Peyer's patch (tissue), 4 donors: Measurements from ENCODE around the gene ADK.

Experiments used
- CTCF ChIP-seq, 6 experiments: fragments of 450-650 bp in 4 of 6; fragments of 200-600 bp in 2 of 6; sonication (generic) in 1 of 6; IDR thresholded peaks; one replicate each; pipeline ENCODE4 v1.5.1; 2017 to 2019; ENCODE audit warnings: antibody characterized with exemption in 6 of 6, mild to moderate bottlenecking in 3 of 6, moderate library complexity in 1 of 6
- POLR2A ChIP-seq, 2 donors: fragments of 450-650 bp; IDR thresholded peaks; one replicate each; pipeline ENCODE4 v1.5.1; 2017; ENCODE audit warnings: antibody characterized with exemption in 2 of 2, mild to moderate bottlenecking in 2 of 2, moderate library complexity in 2 of 2

- no peak for TF ChIP-seq CTCF (IDR thresholded peaks at IDR 0.05)
- TF ChIP-seq POLR2A (IDR thresholded peaks at IDR 0.05), result no peak
Measured at GRCh38 chr10:74730246-74730645, 579.2 kb downstream of the ADK start.
